ENCODE results near the gene MRPS6. TPM values are rescaled to one million over a fixed set of nuclear protein-coding genes. Genes with fewer than 3 reads are reported as not detected.

The MRPS6 gene
- total RNA-seq, 4 donors from 2014 or later: 39.3 to 56.7 (median 45.8) TPM

DNA sequence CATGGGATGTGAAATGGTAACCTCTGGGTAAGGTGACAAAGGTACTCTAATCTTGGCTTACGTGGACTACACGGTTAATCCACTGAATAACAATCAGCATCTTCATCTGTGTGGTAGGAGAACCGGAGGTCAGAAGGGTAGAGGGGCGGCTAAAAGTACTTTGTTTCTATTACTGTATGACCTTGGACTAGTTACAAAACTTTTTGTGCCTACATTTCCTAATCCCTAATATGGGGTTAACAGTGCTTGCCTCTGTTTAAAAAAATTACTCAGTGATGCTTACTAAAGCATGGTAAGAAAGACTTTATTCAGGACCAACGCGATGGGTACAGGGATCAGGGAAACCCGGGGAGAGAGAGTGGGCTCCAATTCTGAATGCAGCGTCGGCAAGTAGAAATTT, 1.7 kb upstream of the MRPS6 start:
- no peak for DNase-seq (ENCODE audit: low spot score in 2 of 2)
- peaks cover 27% of the 10 kb centered on the region for H3K4me1 ChIP-seq
- no peaks in the 10 kb centered on the region for H3K27me3 ChIP-seq
- no peak overlapping the region for H3K4me3 ChIP-seq
- WGBS: 77% methylated on average over 9 of the region's 9 CpGs
- H3K36me3 ChIP-seq: no peaks in the 10 kb centered on the region
- H3K27ac ChIP-seq: no peak overlapping the region
- TF ChIP-seq EP300 (IDR thresholded peaks at IDR 0.05) (no peak), POLR2A (IDR thresholded peaks at IDR 0.05) (no peak), POLR2AphosphoS5 (IDR thresholded peaks at IDR 0.05) (no peak)
- TF ChIP-seq, protein P1, sequence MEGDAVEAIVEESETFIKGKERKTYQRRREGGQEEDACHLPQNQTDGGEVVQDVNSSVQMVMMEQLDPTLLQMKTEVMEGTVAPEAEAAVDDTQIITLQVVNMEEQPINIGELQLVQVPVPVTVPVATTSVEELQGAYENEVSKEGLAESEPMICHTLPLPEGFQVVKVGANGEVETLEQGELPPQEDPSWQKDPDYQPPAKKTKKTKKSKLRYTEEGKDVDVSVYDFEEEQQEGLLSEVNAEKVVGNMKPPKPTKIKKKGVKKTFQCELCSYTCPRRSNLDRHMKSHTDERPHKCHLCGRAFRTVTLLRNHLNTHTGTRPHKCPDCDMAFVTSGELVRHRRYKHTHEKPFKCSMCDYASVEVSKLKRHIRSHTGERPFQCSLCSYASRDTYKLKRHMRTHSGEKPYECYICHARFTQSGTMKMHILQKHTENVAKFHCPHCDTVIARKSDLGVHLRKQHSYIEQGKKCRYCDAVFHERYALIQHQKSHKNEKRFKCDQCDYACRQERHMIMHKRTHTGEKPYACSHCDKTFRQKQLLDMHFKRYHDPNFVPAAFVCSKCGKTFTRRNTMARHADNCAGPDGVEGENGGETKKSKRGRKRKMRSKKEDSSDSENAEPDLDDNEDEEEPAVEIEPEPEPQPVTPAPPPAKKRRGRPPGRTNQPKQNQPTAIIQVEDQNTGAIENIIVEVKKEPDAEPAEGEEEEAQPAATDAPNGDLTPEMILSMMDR (IDR thresholded peaks at IDR 0.05): no peak
- H3K9me3 ChIP-seq: no peaks in the 10 kb centered on the region

DNA sequence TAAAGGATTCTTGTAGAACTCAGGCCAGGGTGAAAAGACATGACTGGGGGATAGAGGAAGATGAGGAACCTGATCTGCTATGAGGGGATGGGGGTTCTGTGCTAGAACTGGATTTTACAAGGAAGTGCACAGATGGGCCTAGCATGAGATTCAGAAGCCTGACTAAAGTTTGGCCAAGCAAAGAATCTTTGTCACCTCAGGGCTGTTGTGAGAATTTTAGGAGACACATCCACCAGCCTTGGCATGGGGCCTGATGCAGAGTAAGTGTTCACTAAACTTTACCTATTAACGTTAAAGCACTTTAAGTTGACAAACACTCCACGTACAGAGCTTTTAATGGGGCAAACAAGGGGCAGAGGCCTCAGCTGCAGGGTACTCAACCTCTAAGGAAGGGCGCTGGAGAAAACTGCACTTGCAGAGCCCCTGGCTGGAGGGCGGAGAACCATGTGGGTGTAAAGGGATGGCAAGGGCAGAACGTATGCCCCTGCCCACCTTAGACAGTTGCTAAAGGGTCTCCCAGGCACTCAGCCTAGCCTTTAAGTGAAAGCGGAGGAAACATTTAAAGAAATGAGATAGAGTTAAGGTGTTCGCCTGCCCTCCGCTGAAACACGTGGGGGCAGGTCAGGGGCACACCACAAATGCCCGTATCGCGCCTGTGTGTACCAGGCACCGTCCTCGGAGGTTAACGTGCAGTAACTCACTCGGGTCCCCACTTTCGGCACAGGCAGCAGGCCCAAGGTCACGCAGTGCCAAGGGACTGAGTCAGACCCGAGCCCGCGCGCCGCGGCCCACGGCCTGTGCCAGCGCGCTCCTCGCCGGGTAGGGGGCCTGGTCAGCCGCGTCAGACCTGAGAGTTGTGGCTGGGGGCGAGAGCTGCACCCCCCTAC, 990 bp upstream of the MRPS6 start:
- Histone ChIP-seq H3K27me3 (no peaks in the 10 kb centered on the region), H3K36me3 (no peaks in the 10 kb centered on the region)
- DNase-seq (ENCODE audit: low spot score in 2 of 2): peak in 1 of 2 donors; percentile 80

DNA sequence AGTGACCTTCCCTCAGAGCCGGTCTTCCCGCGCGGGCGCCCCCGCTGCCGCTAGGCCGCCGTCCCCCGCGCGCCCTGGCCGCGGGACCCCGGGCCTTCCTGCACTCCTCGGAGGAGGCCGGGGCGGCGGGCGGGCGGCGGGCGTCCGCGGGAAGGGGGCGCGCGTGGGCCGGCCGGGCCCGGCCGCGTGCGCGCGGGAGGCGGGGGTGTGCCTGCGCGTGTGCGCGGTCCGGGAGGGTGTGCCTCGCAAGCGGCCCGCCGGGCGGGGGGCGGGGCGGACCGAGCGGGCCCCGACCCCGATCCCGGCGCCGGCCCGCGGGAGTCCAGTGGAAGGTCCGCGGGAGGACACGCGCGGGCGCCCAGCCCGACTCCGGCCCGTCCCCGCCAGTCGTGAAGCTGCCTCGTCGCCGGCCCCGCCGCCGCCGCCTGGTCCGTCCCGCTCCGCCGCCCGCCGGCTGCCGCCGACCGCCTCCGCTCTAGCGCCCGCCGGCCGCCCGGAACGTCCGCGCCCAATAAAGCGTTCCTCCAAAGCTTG, 438 bp downstream of the MRPS6 start:
- no peaks in the 10 kb centered on the region for H3K27me3 ChIP-seq
- peak overlapping the region; percentile 73 for H3K4me3 ChIP-seq
- peak in 1 of 2 donors; percentile 63 for DNase-seq (ENCODE audit: low spot score in 2 of 2)
- H3K36me3 ChIP-seq: no peaks in the 10 kb centered on the region
- peaks cover 47% of the 10 kb centered on the region for H3K4me1 ChIP-seq
- WGBS: under 1% methylated on average over 17 of the region's 95 CpGs
- TF ChIP-seq POLR2AphosphoS5 (IDR thresholded peaks at IDR 0.05) (no peak), EP300 (IDR thresholded peaks at IDR 0.05) (no peak), POLR2A (IDR thresholded peaks at IDR 0.05) (no peak)
- TF ChIP-seq, protein P1 (IDR thresholded peaks at IDR 0.05): no peak
- H3K9me3 ChIP-seq: no peaks in the 10 kb centered on the region
- peak overlapping the region; percentile 90 for H3K27ac ChIP-seq

More for the DNA sequence above, 990 bp upstream of the MRPS6 start:
- H3K4me3 ChIP-seq: peak overlapping the region; percentile 73
- peaks cover 34% of the 10 kb centered on the region for H3K4me1 ChIP-seq
- 83% methylated on average over 9 of the region's 32 CpGs for WGBS
- no peak for TF ChIP-seq POLR2AphosphoS5 (IDR thresholded peaks at IDR 0.05)
- TF ChIP-seq, protein P1 (IDR thresholded peaks at IDR 0.05): no peak
- no peak for TF ChIP-seq POLR2A (IDR thresholded peaks at IDR 0.05)
- TF ChIP-seq EP300 (IDR thresholded peaks at IDR 0.05): no peak
- peak overlapping the region; percentile 90 for H3K27ac ChIP-seq
- no peaks in the 10 kb centered on the region for H3K9me3 ChIP-seq

DNA sequence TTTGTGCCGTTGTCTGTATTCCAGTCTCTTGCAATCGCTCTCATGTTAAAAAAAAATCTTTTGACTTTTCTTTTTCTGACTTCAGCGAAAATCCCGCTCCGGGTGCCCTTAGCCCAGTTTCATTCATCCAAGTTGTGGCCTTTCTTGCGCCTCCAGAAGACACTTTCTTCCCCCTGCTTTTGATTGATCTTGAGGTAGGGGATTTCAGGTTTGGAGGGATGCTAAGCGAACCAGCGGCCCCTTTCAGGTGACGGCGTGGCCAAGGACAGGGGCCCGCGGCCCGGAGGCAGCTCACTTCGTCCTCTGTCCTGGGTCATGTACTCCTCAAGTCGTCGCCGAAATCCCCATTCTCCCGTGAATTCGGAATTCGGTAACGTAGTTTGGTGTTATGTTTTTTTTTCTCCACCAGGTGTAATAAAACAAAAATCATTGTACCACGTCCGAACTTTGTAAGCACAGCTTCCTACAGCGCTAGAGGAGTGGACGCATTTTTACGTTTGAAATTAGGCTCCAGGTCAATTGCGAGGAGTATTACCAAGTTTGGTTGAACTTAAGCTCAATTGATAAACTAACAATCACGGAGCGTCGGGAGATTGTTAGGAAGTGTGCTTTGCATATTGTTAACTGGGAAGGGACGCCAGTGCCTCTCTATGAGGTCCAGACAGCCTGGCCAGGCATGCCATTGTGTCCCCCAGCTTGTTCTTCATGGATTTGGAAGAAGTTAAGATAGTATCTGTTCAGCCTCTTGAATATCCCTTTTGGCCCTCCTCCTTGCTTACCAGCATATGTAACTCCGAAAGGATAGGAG, 1.1 kb downstream of the MRPS6 start:
- Histone ChIP-seq H3K4me1 (peaks cover 52% of the 10 kb centered on the region), H3K27me3 (no peaks in the 10 kb centered on the region), H3K4me3 (peak overlapping the region; percentile 73), H3K9me3 (no peaks in the 10 kb centered on the region), H3K36me3 (no peaks in the 10 kb centered on the region), H3K27ac (peak overlapping the region; percentile 90)
- 14% methylated on average over 32 of the region's 32 CpGs for WGBS
- DNase-seq (ENCODE audit: low spot score in 2 of 2): no peak
- TF ChIP-seq, protein P1 (IDR thresholded peaks at IDR 0.05): no peak
- TF ChIP-seq POLR2AphosphoS5 (IDR thresholded peaks at IDR 0.05): no peak
- no peak for TF ChIP-seq POLR2A (IDR thresholded peaks at IDR 0.05)
- TF ChIP-seq EP300 (IDR thresholded peaks at IDR 0.05): no peak

All from suprapubic skin (tissue), 4 donors.